ENCODE data around the gene CGGBP1. TPM values are rescaled to one million over a fixed set of nuclear protein-coding genes. Genes with fewer than 3 reads are reported as not detected.

The CGGBP1 gene
- total and polyA plus RNA-seq, 10 donors, result 44.0 to 130 (median 77.7) TPM

DNA sequence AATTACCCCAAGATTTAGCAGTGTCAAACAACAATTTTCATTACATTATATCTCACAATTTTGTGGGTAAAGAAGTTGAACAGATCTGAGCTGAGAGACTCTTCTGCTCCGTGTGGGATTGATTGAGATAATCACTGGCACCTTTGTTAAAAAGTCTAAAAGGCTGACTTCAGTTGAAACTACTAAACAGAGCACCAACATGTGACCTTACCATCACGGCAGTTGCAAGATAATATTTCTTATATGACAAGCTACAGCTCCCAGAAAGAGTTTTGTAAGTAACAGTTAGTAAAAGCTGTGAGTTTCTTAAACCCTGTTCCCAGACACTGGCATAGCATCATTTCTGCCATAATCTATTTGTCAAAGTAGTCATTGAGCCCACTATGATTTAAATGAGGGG, 25.0 kb downstream of the CGGBP1 start:
- no peak overlapping the region for H3K4me3 ChIP-seq
- WGBS, 5 donors, result 30 to 58% (median 43%) methylated on average over 2 of the region's 2 CpGs
- TF ChIP-seq POLR2A (IDR thresholded peaks at IDR 0.05) (no peak), POLR2AphosphoS5 (IDR thresholded peaks at IDR 0.05) (no peak)
- TF ChIP-seq, protein P1, sequence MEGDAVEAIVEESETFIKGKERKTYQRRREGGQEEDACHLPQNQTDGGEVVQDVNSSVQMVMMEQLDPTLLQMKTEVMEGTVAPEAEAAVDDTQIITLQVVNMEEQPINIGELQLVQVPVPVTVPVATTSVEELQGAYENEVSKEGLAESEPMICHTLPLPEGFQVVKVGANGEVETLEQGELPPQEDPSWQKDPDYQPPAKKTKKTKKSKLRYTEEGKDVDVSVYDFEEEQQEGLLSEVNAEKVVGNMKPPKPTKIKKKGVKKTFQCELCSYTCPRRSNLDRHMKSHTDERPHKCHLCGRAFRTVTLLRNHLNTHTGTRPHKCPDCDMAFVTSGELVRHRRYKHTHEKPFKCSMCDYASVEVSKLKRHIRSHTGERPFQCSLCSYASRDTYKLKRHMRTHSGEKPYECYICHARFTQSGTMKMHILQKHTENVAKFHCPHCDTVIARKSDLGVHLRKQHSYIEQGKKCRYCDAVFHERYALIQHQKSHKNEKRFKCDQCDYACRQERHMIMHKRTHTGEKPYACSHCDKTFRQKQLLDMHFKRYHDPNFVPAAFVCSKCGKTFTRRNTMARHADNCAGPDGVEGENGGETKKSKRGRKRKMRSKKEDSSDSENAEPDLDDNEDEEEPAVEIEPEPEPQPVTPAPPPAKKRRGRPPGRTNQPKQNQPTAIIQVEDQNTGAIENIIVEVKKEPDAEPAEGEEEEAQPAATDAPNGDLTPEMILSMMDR (IDR thresholded peaks at IDR 0.05 in 8 of 11, conservative IDR thresholded peaks at IDR 0.05 in 3 of 11), result no peak
- no peaks in the 10 kb centered on the region for H3K36me3 ChIP-seq
- intact Hi-C loops (cut with DNase I; ENCODE audit: low total_unique reads), result no loop called here
- peaks cover 0 to 2% (median 0%) of the 10 kb centered on the region in 8 donors for H3K9me3 ChIP-seq
- peaks cover 0 to 47% (median 25%) of the 10 kb centered on the region in 6 donors for H3K4me1 ChIP-seq
- H3K27ac ChIP-seq, result no peak overlapping the region
- H3K27me3 ChIP-seq (replicated peaks in 1 of 7), result no peaks in the 10 kb centered on the region
- DNase-seq, result no peak

GRCh38 chr3:88033079-88033478, 25.7 kb downstream of the CGGBP1 start:
- H3K27ac ChIP-seq, result peak overlapping the region in 1 of 8 donors; percentile 83
- peaks cover 0 to 9% (median 3%) of the 10 kb centered on the region in 8 donors for H3K9me3 ChIP-seq
- no peaks in the 10 kb centered on the region for H3K36me3 ChIP-seq
- H3K27me3 ChIP-seq (replicated peaks in 1 of 7), result no peaks in the 10 kb centered on the region
- H3K4me3 ChIP-seq, result no peak overlapping the region
- DNase-seq, result no peak
- intact Hi-C loops (cut with DNase I; ENCODE audit: low total_unique reads), result no loop called here
- TF ChIP-seq, protein P1 (IDR thresholded peaks at IDR 0.05 in 8 of 11, conservative IDR thresholded peaks at IDR 0.05 in 3 of 11), result no peak
- TF ChIP-seq POLR2AphosphoS5 (IDR thresholded peaks at IDR 0.05) (no peak), POLR2A (IDR thresholded peaks at IDR 0.05) (no peak)
- H3K4me1 ChIP-seq, result peaks cover 0 to 47% (median 25%) of the 10 kb centered on the region in 6 donors
- 47 to 83% (median 74%) methylated on average over 2 of the region's 2 CpGs for WGBS, 5 donors

DNA sequence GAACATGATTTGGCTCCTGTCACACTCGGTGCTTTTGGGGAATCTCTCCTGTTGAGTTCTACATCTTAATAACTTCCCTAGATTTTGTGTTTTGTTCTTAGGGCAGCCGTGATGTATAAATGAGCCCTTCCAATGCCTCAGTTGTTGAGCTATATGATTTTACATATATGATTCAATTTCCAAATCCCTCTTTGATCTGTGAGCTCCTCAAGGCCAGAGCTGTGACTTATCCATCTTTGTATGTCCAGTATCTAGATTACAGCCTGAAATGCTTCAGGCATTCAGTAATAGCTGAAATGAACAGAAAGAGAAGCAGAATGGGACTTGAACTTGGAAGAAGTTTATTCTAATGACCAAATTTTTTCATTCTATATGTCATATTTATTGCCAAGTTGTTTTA, 26.6 kb downstream of the CGGBP1 start:
- 16 to 41% (median 26%) methylated on average over 2 of the region's 2 CpGs for WGBS, 5 donors
- intact Hi-C loops (cut with DNase I; ENCODE audit: low total_unique reads), result no loop called here
- DNase-seq, result no peak
- Histone ChIP-seq H3K4me1 (peaks cover 0 to 47% (median 25%) of the 10 kb centered on the region in 6 donors), H3K27ac (peak overlapping the region; percentile 44 to 83 (median 74)), H3K27me3 (replicated peaks in 1 of 7) (no peaks in the 10 kb centered on the region), H3K9me3 (peaks cover 0 to 14% (median 4%) of the 10 kb centered on the region in 8 donors), H3K36me3 (no peaks in the 10 kb centered on the region), H3K4me3 (peak overlapping the region in 7 of 8 donors; percentile 6 to 65 (median 32))
- no peak for TF ChIP-seq POLR2AphosphoS5 (IDR thresholded peaks at IDR 0.05)
- TF ChIP-seq, protein P1 (IDR thresholded peaks at IDR 0.05 in 8 of 11, conservative IDR thresholded peaks at IDR 0.05 in 3 of 11), result no peak
- TF ChIP-seq POLR2A (IDR thresholded peaks at IDR 0.05), result no peak

GRCh38 chr3:88031642-88032077, 27.1 kb downstream of the CGGBP1 start:
- Histone ChIP-seq H3K27me3 (replicated peaks in 1 of 7) (no peaks in the 10 kb centered on the region), H3K4me1 (peaks cover 0 to 47% (median 25%) of the 10 kb centered on the region in 6 donors), H3K36me3 (no peaks in the 10 kb centered on the region), H3K4me3 (peak overlapping the region; percentile 6 to 65 (median 26)), H3K27ac (peak overlapping the region; percentile 44 to 83 (median 74)), H3K9me3 (peaks cover 0 to 20% (median 4%) of the 10 kb centered on the region in 8 donors)
- no peak for DNase-seq
- TF ChIP-seq, protein P1 (IDR thresholded peaks at IDR 0.05 in 8 of 11, conservative IDR thresholded peaks at IDR 0.05 in 3 of 11), result no peak
- TF ChIP-seq POLR2A (IDR thresholded peaks at IDR 0.05), result no peak
- no peak for TF ChIP-seq POLR2AphosphoS5 (IDR thresholded peaks at IDR 0.05)
- intact Hi-C loops (cut with DNase I; ENCODE audit: low total_unique reads), result no loop called here
- 0 to 3% (median 0%) methylated on average over 1 of the region's 1 CpG for WGBS, 5 donors
